Measurements from ENCODE around the gene FARP1. TPM values are rescaled to one million over a fixed set of nuclear protein-coding genes. Genes with fewer than 3 reads are reported as not detected.
A peak's percentile ranks its signal among the peaks of the same experiment; 100 is the strongest.

FARP1 gene
- total RNA-seq, 1 donor from 2014 or later, result 14.7 TPM

GRCh38 chr13:98483601-98484288 is 340.9 kb downstream of the FARP1 start:
- DNase-seq (ENCODE audit: missing footprints), result no peak
- intact Hi-C loops (cut with DNase I), result loop anchor here (2.0 kb wide), 1 partner anchor 93 kb away; the partner anchor contains the start of gene STK24
- no peak for ATAC-seq

DNA sequence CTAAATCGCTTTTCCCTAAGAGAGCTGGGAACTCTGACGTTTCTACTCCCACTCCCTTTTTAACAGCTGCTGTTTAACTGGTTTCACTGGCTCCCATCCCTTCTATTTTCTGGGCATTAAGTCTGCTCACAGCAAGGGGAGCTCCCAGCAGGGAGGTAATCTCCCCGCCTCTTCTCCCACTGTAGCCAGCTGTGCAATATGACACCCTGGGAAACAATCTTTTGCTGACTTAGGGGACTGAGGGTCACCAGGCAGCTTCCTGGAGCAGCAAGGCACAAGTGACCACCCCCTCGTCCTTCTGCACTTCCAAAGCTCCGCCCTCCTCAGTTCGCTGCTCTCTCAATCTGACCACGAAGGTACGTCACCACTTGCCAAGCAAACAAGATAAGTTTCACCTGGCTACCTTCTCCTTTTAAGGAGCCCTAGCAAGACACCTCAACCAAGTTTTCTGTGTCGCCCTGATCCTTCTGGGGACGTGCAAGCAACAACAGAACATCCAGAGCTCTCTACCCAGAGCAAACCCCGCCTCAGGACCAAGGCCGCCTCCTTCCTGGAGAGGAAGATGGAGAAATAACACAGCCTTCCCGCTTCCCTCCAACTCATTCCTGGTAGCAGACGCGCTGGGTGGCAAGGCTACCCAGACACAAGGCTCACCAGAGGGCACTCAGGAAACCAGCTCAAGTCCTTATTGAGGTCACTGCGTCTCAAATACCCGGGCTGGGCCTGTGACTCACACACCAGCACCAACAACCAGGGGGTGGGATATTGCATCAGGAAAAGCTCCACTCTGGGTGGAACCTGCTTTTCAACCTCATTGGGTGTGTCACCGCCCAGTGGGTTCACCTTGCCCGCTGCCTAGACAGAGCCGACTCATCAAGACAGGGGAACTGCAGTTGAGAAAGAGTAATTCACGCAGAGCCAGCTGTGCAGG is 341.7 kb downstream of the FARP1 start:
- ATAC-seq (peak; percentile 82), DNase-seq (ENCODE audit: missing footprints) (peak; percentile 82)
- intact Hi-C loops (cut with DNase I), result no loop called here

DNA sequence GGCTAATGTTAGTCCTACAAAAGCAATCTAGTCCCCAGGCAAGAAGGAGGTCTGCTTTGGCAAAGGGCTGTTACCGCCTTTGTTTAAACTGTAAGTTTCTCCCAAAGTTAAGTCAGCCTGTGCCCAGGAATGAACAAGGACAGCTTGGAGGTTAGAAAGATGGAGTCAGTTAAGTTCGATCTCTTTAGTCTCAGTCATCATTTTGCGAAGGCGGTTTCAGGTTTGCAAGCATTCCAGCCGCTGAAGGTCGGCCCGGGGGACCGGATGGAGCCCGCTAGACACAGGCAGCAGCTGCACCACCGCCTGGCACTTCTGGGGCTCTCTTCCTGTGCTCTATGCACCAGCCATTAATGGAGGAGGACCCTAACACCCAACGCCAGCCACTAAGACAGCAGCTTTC is 342.7 kb downstream of the FARP1 start:
- DNase-seq (ENCODE audit: missing footprints) (no peak), ATAC-seq (no peak)
- intact Hi-C loops (cut with DNase I), result no loop called here

- DNase-seq (ENCODE audit: missing footprints) (no peak), ATAC-seq (no peak)
- intact Hi-C loops (cut with DNase I), result no loop called here
Measured at GRCh38 chr13:98486412-98486811, 343.5 kb downstream of the FARP1 start.

GRCh38 chr13:98487016-98487415 is 344.1 kb downstream of the FARP1 start:
- DNase-seq (ENCODE audit: missing footprints) (no peak), ATAC-seq (no peak)
- intact Hi-C loops (cut with DNase I), result no loop called here

DNA sequence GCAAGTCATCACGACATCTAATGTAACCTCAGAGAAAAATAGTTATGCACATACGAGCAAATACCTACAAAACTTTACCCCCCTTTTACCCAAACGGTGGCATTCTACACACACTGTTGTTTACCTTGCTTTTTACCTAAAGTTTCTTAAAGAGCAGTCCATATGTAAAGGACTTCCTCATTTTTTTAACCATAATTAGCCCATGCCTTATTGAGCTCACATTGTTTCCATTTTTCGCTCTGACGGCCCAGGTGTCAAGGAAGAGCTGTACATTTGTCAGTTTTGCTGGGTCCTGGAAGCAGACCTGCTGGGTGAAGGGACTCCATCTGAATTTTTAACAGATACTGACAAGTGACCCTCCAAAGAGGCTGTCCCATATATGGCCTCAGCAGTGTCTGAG is 344.6 kb downstream of the FARP1 start:
- ATAC-seq (no peak), DNase-seq (ENCODE audit: missing footprints) (no peak)
- intact Hi-C loops (cut with DNase I), result no loop called here

DNA sequence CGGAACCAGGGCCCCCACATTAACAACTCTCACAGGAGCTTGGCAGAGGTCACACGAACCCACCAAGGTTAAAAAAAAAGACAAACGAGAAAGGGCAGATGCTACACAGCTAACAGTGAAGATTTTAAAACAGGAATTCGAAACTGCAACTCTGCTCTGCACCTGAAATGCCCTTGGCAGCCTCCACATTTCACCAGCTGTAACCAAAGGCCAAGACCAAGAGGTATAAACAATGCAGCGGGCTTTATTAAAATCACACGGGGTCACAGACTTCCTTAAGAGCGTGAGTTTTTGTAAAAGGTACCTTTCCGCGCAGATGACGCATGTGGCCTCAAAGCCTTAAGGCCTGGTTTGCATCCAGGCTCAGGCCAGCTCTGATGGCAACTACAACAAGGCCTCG is 345.8 kb downstream of the FARP1 start:
- no peak for ATAC-seq
- no peak for DNase-seq (ENCODE audit: missing footprints)
- intact Hi-C loops (cut with DNase I), result no loop called here

GRCh38 chr13:98489446-98490194 is 346.7 kb downstream of the FARP1 start:
- ATAC-seq (no peak), DNase-seq (ENCODE audit: missing footprints) (no peak)
- intact Hi-C loops (cut with DNase I), result no loop called here

DNA sequence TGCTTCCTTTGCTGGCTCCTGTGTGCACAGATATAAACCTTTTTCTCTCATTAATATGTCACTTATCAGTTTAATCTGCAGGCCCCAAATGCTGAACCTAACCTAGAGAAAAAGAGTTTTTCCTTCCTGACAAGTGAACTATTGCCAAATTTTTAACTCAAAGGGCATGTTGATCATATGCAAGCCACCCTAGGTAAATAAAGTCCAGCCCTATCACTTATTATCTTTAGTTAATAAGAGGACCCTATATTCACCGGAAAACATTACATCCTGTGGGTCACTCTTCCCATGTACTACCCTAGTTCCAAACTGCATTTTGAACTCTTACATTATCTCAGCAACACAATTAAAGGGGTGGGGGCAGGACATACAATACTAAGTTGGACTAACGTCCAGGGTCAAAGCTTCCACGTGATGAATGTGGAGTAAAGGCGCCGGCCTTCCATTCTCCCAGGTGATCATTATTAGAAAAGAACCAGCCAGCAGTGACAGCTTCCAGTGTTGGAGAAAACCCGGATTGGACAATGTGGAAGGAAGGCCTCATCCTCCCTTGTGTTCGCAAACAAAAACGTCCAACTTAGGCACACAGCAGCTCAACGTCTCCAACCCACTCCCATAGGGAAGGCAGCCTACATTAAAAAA is 347.4 kb downstream of the FARP1 start:
- DNase-seq (ENCODE audit: missing footprints), result no peak
- intact Hi-C loops (cut with DNase I), result no loop called here
- ATAC-seq, result no peak

DNA sequence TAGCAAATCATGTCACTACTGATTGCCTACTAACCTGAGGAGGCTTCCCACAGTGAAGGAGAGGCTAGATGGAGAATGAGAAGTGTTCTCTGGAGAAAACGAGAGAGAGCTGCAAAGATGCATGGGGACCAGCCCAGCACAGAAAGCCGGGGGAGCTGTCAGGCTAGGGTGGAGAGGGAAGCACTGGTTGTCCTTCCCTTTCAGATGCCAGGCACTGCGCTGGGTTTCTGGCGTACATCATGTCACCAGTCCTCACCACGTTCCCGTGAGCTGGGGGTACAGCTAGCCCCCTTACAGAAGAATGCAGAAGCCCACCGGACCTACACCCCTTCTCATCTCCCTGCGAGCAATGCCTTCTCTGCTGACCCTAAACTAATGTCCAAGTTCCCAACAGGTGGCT is 348.0 kb downstream of the FARP1 start:
- no peak for ATAC-seq
- intact Hi-C loops (cut with DNase I), result no loop called here

DNA sequence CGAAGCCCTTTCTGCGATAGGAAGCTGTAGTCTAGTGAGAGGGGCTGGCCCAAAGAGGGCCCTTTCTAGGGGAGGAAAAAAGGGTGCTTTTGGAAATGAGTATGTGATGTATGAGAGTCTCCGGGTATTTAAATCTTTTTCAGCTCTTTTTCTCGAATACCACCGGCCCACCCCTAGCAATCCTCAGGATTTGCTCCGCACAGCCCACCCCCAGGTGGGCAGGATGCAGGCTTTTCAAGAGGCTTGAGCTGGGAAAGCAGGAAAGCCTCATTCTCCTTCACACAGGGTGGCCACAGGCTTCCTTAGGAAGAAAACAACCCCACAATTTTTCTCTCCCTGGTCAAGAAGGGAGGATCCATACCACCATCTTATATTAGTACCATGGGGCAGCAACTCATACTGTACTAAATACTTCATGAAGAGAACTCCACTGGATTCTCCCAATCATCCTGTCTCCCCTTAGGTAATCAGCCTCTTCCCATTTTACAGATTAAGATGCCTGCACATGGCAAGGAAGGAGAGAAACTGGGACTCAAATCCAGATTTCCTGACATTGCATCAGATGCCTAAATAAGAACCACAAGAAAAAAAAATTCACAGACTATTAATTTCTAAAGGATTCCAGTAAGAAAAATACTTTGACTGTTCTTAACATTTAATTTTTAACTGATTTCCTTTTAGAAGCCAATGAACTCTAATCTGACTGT is 349.6 kb downstream of the FARP1 start:
- ATAC-seq (no peak), DNase-seq (ENCODE audit: missing footprints) (no peak)
- intact Hi-C loops (cut with DNase I), result no loop called here

More for the DNA sequence above, 348.0 kb downstream of the FARP1 start:
- DNase-seq (ENCODE audit: missing footprints), result no peak

GRCh38 chr13:98493042-98493712 is 350.3 kb downstream of the FARP1 start:
- no peak for DNase-seq (ENCODE audit: missing footprints)
- no peak for ATAC-seq
- intact Hi-C loops (cut with DNase I), result no loop called here

DNA sequence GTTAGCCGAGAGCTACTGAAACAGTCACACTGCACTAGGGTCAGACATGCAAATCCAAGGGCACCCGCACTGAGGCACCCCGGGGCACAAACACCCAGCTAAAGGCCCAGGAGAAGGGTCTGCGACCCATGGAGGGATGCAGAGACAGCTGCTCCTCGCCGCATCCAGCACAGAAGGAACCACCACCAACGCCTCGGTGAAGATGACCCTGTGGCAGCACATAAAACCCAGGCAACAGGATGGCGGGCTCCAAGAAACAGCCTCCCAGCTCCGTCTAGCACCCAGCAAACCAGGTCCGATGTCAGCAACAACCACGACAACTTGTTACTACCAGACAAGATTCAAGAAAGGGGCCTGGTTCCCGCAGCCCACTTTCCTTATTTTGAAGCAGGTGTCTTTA is 351.9 kb downstream of the FARP1 start:
- intact Hi-C loops (cut with DNase I), result no loop called here
- no peak for ATAC-seq
- DNase-seq (ENCODE audit: missing footprints), result no peak

DNA sequence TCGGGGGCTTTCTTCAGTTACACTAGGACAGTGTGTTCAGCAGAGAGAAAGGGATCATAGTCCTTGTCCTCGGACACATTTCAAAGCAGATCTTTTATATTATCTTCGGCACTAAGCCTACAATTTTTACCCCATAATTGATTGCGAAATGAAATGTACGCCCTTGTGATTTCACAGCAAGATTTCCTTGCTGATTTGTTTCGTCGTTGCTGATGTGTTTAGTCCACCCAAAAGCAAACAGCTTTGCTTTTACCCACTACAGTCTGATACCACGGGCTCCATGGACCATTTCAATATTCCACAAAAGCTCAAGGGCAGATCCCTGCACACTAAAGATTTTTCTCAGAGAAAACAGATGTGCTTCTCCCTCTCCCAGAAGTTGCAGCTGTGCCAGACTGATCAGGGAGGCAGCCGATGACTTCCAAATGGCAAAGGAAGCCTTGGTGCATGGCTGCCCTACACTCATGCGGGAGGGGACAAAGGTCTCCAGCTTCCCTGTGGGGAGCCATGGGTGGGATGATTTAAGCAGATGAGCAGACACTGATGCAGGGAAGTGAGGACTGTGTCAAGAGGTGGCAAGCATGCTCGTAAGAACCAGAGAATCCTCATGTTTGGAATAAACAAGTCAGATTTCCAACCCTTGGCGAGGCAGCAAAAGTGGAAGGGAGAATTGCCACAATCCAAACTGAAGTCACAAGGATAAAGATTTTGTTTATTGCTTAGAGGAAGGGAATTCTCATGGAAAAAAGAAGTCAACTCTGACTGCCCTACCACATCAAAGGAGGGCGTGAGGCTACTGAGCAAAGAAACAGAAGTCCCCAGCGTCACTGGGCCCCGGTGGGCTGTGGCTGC is 353.0 kb downstream of the FARP1 start:
- peak; percentile 69 for ATAC-seq
- intact Hi-C loops (cut with DNase I), result no loop called here
- DNase-seq (ENCODE audit: missing footprints), result peak; percentile 67

DNA sequence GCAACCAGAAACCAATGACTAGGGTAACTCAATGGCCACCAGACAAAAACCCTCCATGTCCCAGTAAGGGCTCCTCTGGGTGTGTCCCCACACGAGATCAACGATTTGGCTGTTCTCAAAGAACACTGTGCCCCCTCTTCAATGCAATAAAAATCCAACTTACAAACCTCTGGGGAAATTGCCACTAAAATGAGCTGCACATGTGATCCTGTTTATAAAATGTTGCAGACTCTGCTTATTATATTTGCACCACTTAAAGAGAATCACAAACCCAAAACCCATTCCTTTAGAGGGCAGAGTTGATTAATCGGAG is 353.5 kb downstream of the FARP1 start:
- DNase-seq (ENCODE audit: missing footprints) (no peak), ATAC-seq (peak; percentile 71)
- intact Hi-C loops (cut with DNase I), result no loop called here

DNA sequence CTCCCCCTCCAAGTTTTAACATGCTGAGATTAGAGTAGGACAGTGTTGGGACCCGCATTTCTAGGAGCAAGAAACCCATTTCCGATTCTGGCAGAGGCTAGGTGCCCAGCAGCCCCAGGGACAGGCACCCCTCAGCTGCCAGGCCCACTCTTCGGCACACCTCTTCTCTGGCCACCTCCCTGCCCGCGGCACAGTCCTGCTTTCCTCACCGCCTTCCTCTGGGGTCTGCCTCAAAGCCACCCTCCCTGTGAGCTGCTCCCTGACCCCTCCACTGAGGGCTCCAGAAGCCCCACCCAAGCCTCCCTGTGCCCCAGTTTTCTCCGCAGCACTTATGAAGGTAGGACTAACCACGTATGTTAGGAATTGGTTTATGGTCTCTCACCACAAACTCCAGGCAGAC is 354.1 kb downstream of the FARP1 start:
- intact Hi-C loops (cut with DNase I), result no loop called here
- no peak for ATAC-seq
- no peak for DNase-seq (ENCODE audit: missing footprints)

GRCh38 chr13:98500963-98501421 is 358.1 kb downstream of the FARP1 start:
- ATAC-seq (no peak), DNase-seq (ENCODE audit: missing footprints) (no peak)
- intact Hi-C loops (cut with DNase I), result no loop called here
